RWPE1 (cell line): ENCODE data around the gene RBFOX1.

Experiments
- CTCF ChIA-PET: fragments of 350-600 bp; sonication (Branson Sonifier 250); formaldehyde crosslinking; extraction: SDS; loops from one replicate; lab custom pipeline; 2021; lab: Yijun Ruan, JAX
- POLR2A ChIA-PET: fragments of 400-600 bp; formaldehyde crosslinking; extraction: SDS; loops from one replicate; lab custom pipeline; 2020; ENCODE audit warnings: antibody characterized with exemption; ENCODE audit not compliant: low non-redundant PET; lab: Yijun Ruan, JAX
- DNase-seq: peaks from one replicate; pipeline ENCODE4 v3.0.0; 2012; ENCODE audit warnings: low spot score
- H3K27ac ChIP-seq: fragments of 450-650 bp; 2 replicates; pipeline ENCODE4 v1.5.1; 2017
- TF ChIP-seq, protein P1 (sequence below): fragments of 450-650 bp; conservative IDR thresholded peaks from 2 replicates; pipeline ENCODE4 v1.5.1; 2017; ENCODE audit warnings: low read depth, mild to moderate bottlenecking

Gene RBFOX1

DNA sequence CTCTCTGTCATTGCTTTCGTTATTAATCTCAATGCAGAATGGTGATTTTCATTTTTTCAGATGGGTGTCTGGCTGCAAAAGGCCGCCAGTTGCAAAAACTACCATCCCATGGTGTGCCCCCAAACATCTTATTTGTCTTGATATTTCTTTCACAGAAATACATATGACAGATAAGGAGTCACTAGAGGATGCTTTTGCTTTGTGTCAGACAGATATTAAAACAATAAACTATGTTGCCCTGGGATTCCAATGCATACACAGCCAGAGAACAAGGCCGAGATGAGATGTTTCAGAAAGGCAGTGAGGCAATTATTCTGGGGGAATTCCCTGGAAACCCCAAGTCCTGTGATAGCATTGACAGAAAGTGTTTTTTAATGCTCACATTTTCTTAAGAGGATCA, 307.7 kb downstream of the RBFOX1 start:
- no peak for DNase-seq
- ChIA-PET CTCF (no interaction called here), POLR2A (no interaction called here)
- H3K27ac ChIP-seq = no peak overlapping the region
- TF ChIP-seq, protein P1, sequence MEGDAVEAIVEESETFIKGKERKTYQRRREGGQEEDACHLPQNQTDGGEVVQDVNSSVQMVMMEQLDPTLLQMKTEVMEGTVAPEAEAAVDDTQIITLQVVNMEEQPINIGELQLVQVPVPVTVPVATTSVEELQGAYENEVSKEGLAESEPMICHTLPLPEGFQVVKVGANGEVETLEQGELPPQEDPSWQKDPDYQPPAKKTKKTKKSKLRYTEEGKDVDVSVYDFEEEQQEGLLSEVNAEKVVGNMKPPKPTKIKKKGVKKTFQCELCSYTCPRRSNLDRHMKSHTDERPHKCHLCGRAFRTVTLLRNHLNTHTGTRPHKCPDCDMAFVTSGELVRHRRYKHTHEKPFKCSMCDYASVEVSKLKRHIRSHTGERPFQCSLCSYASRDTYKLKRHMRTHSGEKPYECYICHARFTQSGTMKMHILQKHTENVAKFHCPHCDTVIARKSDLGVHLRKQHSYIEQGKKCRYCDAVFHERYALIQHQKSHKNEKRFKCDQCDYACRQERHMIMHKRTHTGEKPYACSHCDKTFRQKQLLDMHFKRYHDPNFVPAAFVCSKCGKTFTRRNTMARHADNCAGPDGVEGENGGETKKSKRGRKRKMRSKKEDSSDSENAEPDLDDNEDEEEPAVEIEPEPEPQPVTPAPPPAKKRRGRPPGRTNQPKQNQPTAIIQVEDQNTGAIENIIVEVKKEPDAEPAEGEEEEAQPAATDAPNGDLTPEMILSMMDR = no peak

DNA sequence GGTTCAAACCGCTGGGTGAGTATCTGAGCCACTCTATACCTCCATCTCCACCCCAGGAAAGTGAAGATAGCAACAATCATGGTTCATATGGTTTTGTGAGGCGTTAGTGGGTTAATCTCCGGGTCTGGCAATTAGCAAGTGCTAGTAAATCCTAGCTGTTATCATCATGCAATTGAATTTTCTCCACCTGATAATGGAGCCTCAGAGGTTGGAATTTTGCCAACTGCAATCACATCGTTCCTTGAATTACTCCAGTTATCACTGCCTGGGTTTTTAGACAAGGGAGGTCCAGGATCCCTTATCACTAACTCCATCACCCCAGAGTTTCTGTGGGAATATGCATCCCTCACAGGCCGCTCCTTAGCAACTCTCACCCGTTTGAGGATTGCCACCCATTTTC, 311.5 kb downstream of the RBFOX1 start:
- TF ChIP-seq, protein P1 = no peak
- DNase-seq = no peak
- H3K27ac ChIP-seq = no peak overlapping the region
- ChIA-PET POLR2A (no interaction called here), CTCF (no interaction called here)

DNA sequence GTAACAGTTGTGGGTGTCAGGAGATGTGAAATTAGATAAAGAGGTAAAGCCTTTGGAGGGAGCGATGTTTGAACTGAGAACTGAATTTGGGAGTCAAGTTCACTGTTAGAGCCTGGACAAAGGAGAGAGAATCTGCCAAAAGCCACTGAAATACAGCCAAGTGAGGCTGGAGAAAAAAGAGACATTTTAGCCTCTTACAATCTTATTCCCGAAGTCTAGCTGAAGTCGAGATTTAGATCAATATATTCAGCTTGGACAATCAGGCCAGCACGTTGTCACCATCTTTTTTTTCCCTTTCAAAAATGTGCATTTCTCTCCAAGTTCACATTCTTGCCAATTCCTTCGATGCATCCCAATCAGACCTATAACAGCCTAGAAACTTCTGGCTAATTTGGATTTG, 312.2 kb downstream of the RBFOX1 start:
- ChIA-PET POLR2A (no interaction called here), CTCF (no interaction called here)
- no peak for DNase-seq
- TF ChIP-seq, protein P1 = no peak
- H3K27ac ChIP-seq = no peak overlapping the region

DNA sequence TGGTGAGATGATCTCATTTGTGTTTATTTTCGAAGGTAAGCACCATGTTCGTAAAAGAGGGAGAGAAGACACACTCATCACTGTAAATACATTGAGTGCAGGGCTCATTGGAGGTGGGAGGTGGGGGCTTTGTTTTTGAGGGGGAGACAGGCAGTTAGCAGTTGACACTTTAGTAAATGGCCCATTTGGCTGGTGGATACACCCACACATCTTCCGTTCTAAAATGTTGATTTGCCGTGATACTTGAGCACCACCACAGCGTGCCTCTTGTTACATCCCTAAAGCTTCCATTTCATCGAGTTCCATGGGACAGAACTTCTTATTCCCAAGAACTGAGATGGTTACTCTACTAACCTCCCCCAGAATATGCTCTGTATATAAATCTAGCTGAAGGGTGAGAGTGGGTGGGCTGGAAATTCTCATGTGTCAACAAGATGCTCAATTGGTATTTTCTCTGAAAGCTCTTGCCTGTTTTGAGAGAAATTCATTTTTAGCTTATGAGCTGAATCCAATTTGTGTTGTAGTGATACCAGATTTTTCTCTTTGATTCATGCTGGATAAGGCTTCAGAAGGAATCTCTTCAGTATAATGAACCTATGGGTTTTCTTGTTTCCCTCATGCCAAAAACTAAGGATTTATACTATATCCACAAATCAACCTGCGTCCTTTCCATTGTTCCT, 314.3 kb downstream of the RBFOX1 start:
- ChIA-PET CTCF (no interaction called here), POLR2A (no interaction called here)
- DNase-seq = no peak
- TF ChIP-seq, protein P1 = no peak
- H3K27ac ChIP-seq = no peak overlapping the region

DNA sequence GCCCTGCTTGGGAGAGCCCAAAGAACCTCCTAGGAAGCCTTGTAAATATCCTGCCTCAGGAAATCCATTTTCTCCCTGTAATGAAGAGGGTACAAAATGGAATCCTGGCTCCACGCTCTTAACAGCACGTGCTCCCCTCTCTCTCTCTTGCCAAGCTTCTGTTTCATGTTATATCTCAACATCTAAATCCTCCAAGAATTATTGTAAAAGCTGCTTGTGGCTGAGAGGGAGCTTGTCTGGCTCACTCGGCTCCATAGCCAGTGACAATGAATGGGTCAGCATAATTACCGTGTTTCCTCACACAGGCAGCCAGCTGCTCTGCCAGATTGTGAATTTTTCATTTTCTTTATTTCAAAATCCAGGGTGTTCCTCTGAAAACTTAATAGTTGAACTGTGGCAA, 317.8 kb downstream of the RBFOX1 start:
- TF ChIP-seq, protein P1 = no peak
- POLR2A ChIA-PET = no interaction called here
- DNase-seq = no peak
- no peak overlapping the region for H3K27ac ChIP-seq
- CTCF ChIA-PET = no interaction called here

DNA sequence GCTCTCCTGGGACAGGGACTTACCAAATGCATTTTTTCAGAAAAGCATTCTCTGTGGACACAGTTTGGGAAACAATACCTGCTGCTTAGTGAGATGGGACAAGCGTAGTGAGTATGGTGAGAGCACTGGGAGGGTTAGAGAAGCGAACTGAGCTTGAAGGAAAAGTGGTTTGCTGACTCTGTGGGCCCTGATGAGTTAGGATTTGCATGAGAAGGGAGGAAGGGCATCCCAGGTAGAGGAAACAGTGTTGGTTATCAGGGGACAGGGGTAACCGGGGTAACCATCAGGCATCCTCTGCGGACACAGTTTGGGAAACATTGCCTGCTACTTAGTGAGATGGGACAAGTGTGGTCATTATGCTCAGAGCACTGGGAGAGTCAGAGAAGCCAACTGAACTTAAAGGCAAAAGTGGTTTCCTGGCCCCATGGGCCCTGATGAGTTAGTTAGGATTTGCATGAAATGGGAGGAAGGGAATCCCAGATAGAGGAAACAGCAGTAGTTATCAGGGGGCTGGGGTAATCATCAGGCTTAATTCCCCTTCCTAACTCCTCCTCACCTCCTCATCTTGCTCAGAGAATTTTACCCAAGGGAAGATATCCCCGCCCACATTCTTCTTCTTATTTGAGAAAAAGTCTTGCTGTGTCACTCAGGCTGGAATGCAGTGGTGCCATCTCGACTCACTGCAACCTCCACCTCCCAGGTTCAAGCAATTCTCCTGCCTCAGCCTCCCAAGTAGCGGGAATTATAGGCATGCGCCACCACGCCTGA, 319.3 kb downstream of the RBFOX1 start:
- TF ChIP-seq, protein P1 = no peak
- ChIA-PET CTCF (no interaction called here), POLR2A (no interaction called here)
- no peak overlapping the region for H3K27ac ChIP-seq
- no peak for DNase-seq
